K562 (cell line): Measurements from ENCODE around the gene ABHD17B. TPM values are rescaled to one million over a fixed set of nuclear protein-coding genes. Genes with fewer than 3 reads are reported as not detected.

ENCODE experiments used
- ATAC-seq: fragments of 200-7000 bp; cut with Tn5 transposase; 3 replicates; pipeline ENCODE4 v1.9.1; 2020; ENCODE audit warnings: moderate library complexity
- BruUV-seq: library from RNA; stranded (reverse); fragments of 400-500 nt; replicated peaks from 2 replicates; lab custom pipeline; 2021; lab: Mats Ljungman, UMichigan
- CTCF ChIA-PET: fragments of 300-600 bp; formaldehyde crosslinking; extraction: SDS; loops from one replicate; lab custom pipeline; 2021; ENCODE audit warnings: low intra/inter-chr PET ratio; lab: Yijun Ruan, JAX
- POLR2A ChIA-PET: fragments of 300-600, 350-650 bp; sonication (Branson Sonifier 250); formaldehyde crosslinking; extraction: SDS; loops from one replicate; lab custom pipeline; 2021; ENCODE audit warnings: antibody characterized with exemption, inconsistent platforms; lab: Yijun Ruan, JAX
- DNase-seq, 4 experiments: peaks; one replicate each; pipeline versions ENCODE4 v3.0.0 to v3.0.0-alpha.2; 2011 to 2018; ENCODE audit warnings: low spot score in 3 of 4, mixed read lengths in 3 of 4; ENCODE audit errors: extremely low read depth in 1 of 4
- FAIRE-seq: peaks from 2 replicates; lab custom pipeline; 2011; peaks lifted over from hg19 to GRCh38; lab: Jason Lieb, UNC
- H2AFZ ChIP-seq: 2 replicates; pipeline ENCODE4 v1.6.0; 2011; ENCODE audit warnings: low read depth, low read length, control low read depth, inconsistent platforms
- H3K27ac ChIP-seq: fragments of 200-600 bp; 3 replicates; pipeline ENCODE4 v1.8.0; 2011; ENCODE audit warnings: low read depth, mild to moderate bottlenecking, control low read depth, inconsistent platforms, low read length, moderate library complexity, mixed read lengths; ENCODE audit errors: extremely low read depth
- H3K27me3 ChIP-seq, 2 experiments: fragments of 300-600 bp in 1 of 2; 2 replicates in 1 of 2; 3 replicates in 1 of 2; pipeline versions ENCODE4 v1.6.0 to v1.8.0; 2011; ENCODE audit warnings: inconsistent platforms in 2 of 2, low read length in 2 of 2, mild to moderate bottlenecking in 1 of 2, mixed read lengths in 1 of 2, moderate library complexity in 1 of 2; ENCODE audit not compliant: control insufficient read depth in 2 of 2, insufficient read depth in 2 of 2
- H3K36me3 ChIP-seq: fragments of 300-600 bp; 3 replicates; pipeline ENCODE4 v1.8.0; 2011; ENCODE audit warnings: mild to moderate bottlenecking, low read length, inconsistent platforms; ENCODE audit not compliant: control insufficient read depth, insufficient read depth
- H3K4me1 ChIP-seq, 2 experiments: fragments of 200-600 bp in 1 of 2; replicated peaks in 1 of 2; 2 replicates in 1 of 2; 3 replicates in 1 of 2; pipeline versions ENCODE4 v1.5.1 to v1.8.0; 2011; ENCODE audit warnings: inconsistent platforms in 2 of 2, low read length in 2 of 2, mild to moderate bottlenecking in 1 of 2, mixed read lengths in 1 of 2, moderate library complexity in 1 of 2; ENCODE audit not compliant: control insufficient read depth in 2 of 2, insufficient read depth in 2 of 2
- H3K4me2 ChIP-seq: 2 replicates; pipeline ENCODE4 v1.6.1; 2011; ENCODE audit warnings: low read length, control low read depth, inconsistent platforms, mixed read lengths; ENCODE audit not compliant: insufficient read depth
- H3K4me3 ChIP-seq: fragments of 200-600 bp; sonication (generic), shearing (Covaris generic); 2 replicates; pipeline ENCODE4 v1.5.1; 2016; ENCODE audit warnings: control low read depth, inconsistent platforms
- H3K79me2 ChIP-seq: fragments of 200-600 bp; 3 replicates; pipeline ENCODE4 v1.8.0; 2011; ENCODE audit warnings: low read length, inconsistent platforms; ENCODE audit not compliant: control insufficient read depth, insufficient read depth
- H3K9ac ChIP-seq, 2 experiments: 2 replicates each; pipeline versions ENCODE4 v1.6.0 to v1.6.1; 2011; ENCODE audit warnings: low read depth in 2 of 2, low read length in 2 of 2, control low read depth in 1 of 2, inconsistent platforms in 1 of 2, mild to moderate bottlenecking in 1 of 2, mixed read lengths in 1 of 2; ENCODE audit not compliant: insufficient read depth in 1 of 2
- H3K9me1 ChIP-seq: one replicate; pipeline ENCODE4 v1.6.0; 2011; ENCODE audit warnings: inconsistent platforms, mild to moderate bottlenecking, low read length, moderate library complexity; ENCODE audit not compliant: control insufficient read depth, insufficient read depth
- H3K9me3 ChIP-seq: replicated peaks from 2 replicates; pipeline ENCODE4 v1.5.1; 2011; ENCODE audit warnings: low read depth, low read length, inconsistent platforms; ENCODE audit not compliant: control insufficient read depth, insufficient read depth
- H4K20me1 ChIP-seq: replicated peaks from 2 replicates; pipeline ENCODE4 v1.6.1; 2011; ENCODE audit warnings: low read length, inconsistent platforms, mixed read lengths; ENCODE audit not compliant: control insufficient read depth, insufficient read depth
- CREB3L1 ChIP-seq: fragments of 450-650 bp; IDR thresholded peaks from 2 replicates; pipeline ENCODE4 v1.6.1; 2014; ENCODE audit warnings: low read depth, mild to moderate bottlenecking, moderate library complexity, borderline replicate concordance
- ZBTB43 ChIP-seq: sonication (generic); formaldehyde crosslinking; IDR thresholded peaks from 2 replicates; pipeline ENCODE4 v1.8.0; 2023; ENCODE audit warnings: mild to moderate bottlenecking, missing genetic modification reagents
- WGBS: fragments of 100-300 bp; shearing (Covaris generic); methylation state at CpG from one replicate; pipeline ENCODE4 v1.1.6; 2016; ENCODE audit warnings: low coverage, mixed read lengths; ENCODE audit not compliant: insufficient coverage; ENCODE audit errors: missing lambda C conversion rate; 5-methylcytosine and 5-hydroxymethylcytosine counted together
- in situ Hi-C: fragments of 300-500 bp; cut with MboI; formaldehyde crosslinking; loops from 4 replicates; pipeline ENCODE4 v1.15.0; 2018; ENCODE audit warnings: inconsistent platforms, mixed read lengths
- intact Hi-C: fragments of 100-400 bp; cut with micrococcal nuclease; formaldehyde crosslinking; loops from 2 replicates; pipeline ENCODE4 v1.14.2; 2022
- polyA plus RNA-seq, 8 experiments: library from polyadenylated mRNA; depleted of rRNA in 4 of 8; stranded (reverse) in 5 of 8; unstranded in 3 of 8; fragments of >200 nt; fragmentation: Nextera tagmentation in 2 of 8; fragmentation: Illumina TruSeq in 1 of 8; extraction: Ambion mirVana in 2 of 8; extraction: Trizol in 1 of 8; gene quantifications; 2 replicates each; pipeline versions ENCODE4 v1.2.1 to v1.2.3, GENCODE V29; 2011 to 2014; ENCODE audit warnings: inconsistent platforms in 1 of 8, missing spikeins in 1 of 8
- total RNA-seq, 7 experiments: library from RNA; depleted of rRNA in 6 of 7; stranded (reverse); fragments of >200 nt in 6 of 7; fragmentation: Illumina TruSeq in 2 of 7; extraction: Trizol in 2 of 7; gene quantifications; 2 replicates each; pipeline versions ENCODE4 v1.2.1 to v1.2.3, GENCODE V29; 2011 to 2021; ENCODE audit warnings: low replicate concordance in 1 of 7

Gene ABHD17B
- total and polyA plus RNA-seq, 9 of the 15 experiments (the other 6 are each of a cell fraction or from before 2014, with no cell fraction given) = 1.9 to 13.4 (median 10.1) TPM

GRCh38 chr9:71821405-71821804 lies 89.6 kb downstream of the ABHD17B start:
- 4% methylated on average over 3 of the region's 3 CpGs for WGBS
- intact Hi-C loops = no loop called here
- Histone ChIP-seq H2AFZ (no peak overlapping the region), H3K79me2 (no peaks in the 10 kb centered on the region), H3K9me1 (no peaks in the 10 kb centered on the region), H3K9ac (no peak overlapping the region), H3K4me3 (no peak overlapping the region), H4K20me1 (no peaks in the 10 kb centered on the region), H3K27ac (no peak overlapping the region), H3K4me2 (no peak overlapping the region), H3K4me1 (no peaks in the 10 kb centered on the region), H3K27me3 (peaks cover 0 to 4% of the 10 kb centered on the region in 2 experiments; a peak in 3 of 5 replicates), H3K36me3 (no peaks in the 10 kb centered on the region), H3K9me3 (no peaks in the 10 kb centered on the region)
- CTCF ChIA-PET = no interaction called here
- POLR2A ChIA-PET = interaction anchor here (0.6 kb wide), 1 partner anchor 52 kb away, joined by 3 read pairs; no protein-coding TSS in a partner anchor
- BruUV-seq = no TSS peak
- TF ChIP-seq CREB3L1 (no peak), ZBTB43 (CRISPR knock-in tag) (no peak)
- in situ Hi-C loops = loop anchor here (10.0 to 25.0 kb wide), 3 partner anchors 193 to 534 kb away; no protein-coding TSS in a partner anchor
- ATAC-seq (no peak), DNase-seq (no peak), FAIRE-seq (no peak)
